ENCODE data around the gene SRP72.

The SRP72 gene

GRCh38 chr4:56460085-56460484, 7.3 kb upstream of the SRP72 start:
- Histone ChIP-seq H3K36me3 (replicated peaks; ENCODE audit: insufficient read depth, low read length) (peaks cover 21% of the 10 kb centered on the region; the same call in 1 of the 2 replicates), H2AFZ (ENCODE audit: low read length) (no peak overlapping the region), H3K4me3 (ENCODE audit: low read length) (no peak overlapping the region), H3K9me2 (replicated peaks; ENCODE audit: insufficient read depth, low read length) (no peaks in the 10 kb centered on the region), H4K20me1 (ENCODE audit: insufficient read depth, low read length) (no peaks in the 10 kb centered on the region), H3K9ac (ENCODE audit: low read length) (no peak overlapping the region), H3K4me1 (ENCODE audit: low read length) (no peaks in the 10 kb centered on the region), H3F3A (ENCODE audit: insufficient read depth, low read length) (peaks cover 3% of the 10 kb centered on the region; the same call in 1 of the 2 replicates), H3K4me2 (ENCODE audit: low read depth, low read length) (no peak overlapping the region), H3K27ac (ENCODE audit: low read length) (no peak overlapping the region), H3K9me3 (replicated peaks; ENCODE audit: insufficient read depth, low read length) (no peaks in the 10 kb centered on the region), H3K27me3 (replicated peaks; ENCODE audit: insufficient read depth, low read length) (no peaks in the 10 kb centered on the region), H3K79me2 (ENCODE audit: low read length) (peaks cover 74% of the 10 kb centered on the region)
- no peak for TF ChIP-seq EZH2 (optimal IDR thresholded peaks at IDR 0.05; ENCODE audit: low read depth, low read length)
- no peak for TF ChIP-seq CTCF (IDR thresholded peaks at IDR 0.05; ENCODE audit: low read length)
- TF ChIP-seq EZH2phosphoT487 (IDR thresholded peaks at IDR 0.05; ENCODE audit: low read length): no peak
- no peak for DNase-seq

GRCh38 chr4:56462157-56462556, 5.3 kb upstream of the SRP72 start:
- no peak overlapping the region for H3K9ac ChIP-seq (ENCODE audit: low read length)
- H3K27ac ChIP-seq (ENCODE audit: low read length): no peak overlapping the region
- no peaks in the 10 kb centered on the region for H3K9me2 ChIP-seq (replicated peaks; ENCODE audit: insufficient read depth, low read length)
- H4K20me1 ChIP-seq (ENCODE audit: insufficient read depth, low read length): no peaks in the 10 kb centered on the region
- peaks cover 13% of the 10 kb centered on the region; the same call in 1 of the 2 replicates for H3K36me3 ChIP-seq (replicated peaks; ENCODE audit: insufficient read depth, low read length)
- TF ChIP-seq EZH2 (optimal IDR thresholded peaks at IDR 0.05; ENCODE audit: low read depth, low read length) (no peak), EZH2phosphoT487 (IDR thresholded peaks at IDR 0.05; ENCODE audit: low read length) (no peak), CTCF (IDR thresholded peaks at IDR 0.05; ENCODE audit: low read length) (no peak)
- peaks cover 11% of the 10 kb centered on the region for H3F3A ChIP-seq (ENCODE audit: insufficient read depth, low read length)
- H3K9me3 ChIP-seq (replicated peaks; ENCODE audit: insufficient read depth, low read length): no peaks in the 10 kb centered on the region
- H3K4me3 ChIP-seq (ENCODE audit: low read length): no peak overlapping the region
- peaks cover 74% of the 10 kb centered on the region for H3K79me2 ChIP-seq (ENCODE audit: low read length)
- no peaks in the 10 kb centered on the region for H3K27me3 ChIP-seq (replicated peaks; ENCODE audit: insufficient read depth, low read length)
- DNase-seq: no peak
- H2AFZ ChIP-seq (ENCODE audit: low read length): no peak overlapping the region
- no peak overlapping the region for H3K4me2 ChIP-seq (ENCODE audit: low read depth, low read length)
- peaks cover 9% of the 10 kb centered on the region; the same call in 1 of the 2 replicates for H3K4me1 ChIP-seq (ENCODE audit: low read length)

GRCh38 chr4:56463711-56464110, 3.7 kb upstream of the SRP72 start:
- H3K4me2 ChIP-seq (ENCODE audit: low read depth, low read length): no peak overlapping the region
- peaks cover 13% of the 10 kb centered on the region; the same call in 1 of the 2 replicates for H3K36me3 ChIP-seq (replicated peaks; ENCODE audit: insufficient read depth, low read length)
- peaks cover 9% of the 10 kb centered on the region; the same call in 1 of the 2 replicates for H3K4me1 ChIP-seq (ENCODE audit: low read length)
- no peak overlapping the region for H3K4me3 ChIP-seq (ENCODE audit: low read length)
- DNase-seq: no peak
- no peak overlapping the region for H3K9ac ChIP-seq (ENCODE audit: low read length)
- no peaks in the 10 kb centered on the region for H3K9me2 ChIP-seq (replicated peaks; ENCODE audit: insufficient read depth, low read length)
- no peaks in the 10 kb centered on the region for H3K27me3 ChIP-seq (replicated peaks; ENCODE audit: insufficient read depth, low read length)
- H3F3A ChIP-seq (ENCODE audit: insufficient read depth, low read length): peaks cover 12% of the 10 kb centered on the region
- no peaks in the 10 kb centered on the region for H4K20me1 ChIP-seq (ENCODE audit: insufficient read depth, low read length)
- H3K9me3 ChIP-seq (replicated peaks; ENCODE audit: insufficient read depth, low read length): no peaks in the 10 kb centered on the region
- TF ChIP-seq EZH2 (optimal IDR thresholded peaks at IDR 0.05; ENCODE audit: low read depth, low read length) (no peak), EZH2phosphoT487 (IDR thresholded peaks at IDR 0.05; ENCODE audit: low read length) (no peak), CTCF (IDR thresholded peaks at IDR 0.05; ENCODE audit: low read length) (no peak)
- H3K79me2 ChIP-seq (ENCODE audit: low read length): peaks cover 80% of the 10 kb centered on the region
- no peak overlapping the region for H3K27ac ChIP-seq (ENCODE audit: low read length)
- no peak overlapping the region for H2AFZ ChIP-seq (ENCODE audit: low read length)
